B cell (primary cell): ENCODE data around the gene MTHFR.

Experiments used
- CTCF ChIP-seq: fragments of 200-600 bp; IDR thresholded peaks from one replicate; pipeline ENCODE4 v1.8.0; 2022; ENCODE audit warnings: antibody characterized with exemption, mild to moderate bottlenecking
- EZH2 ChIP-seq: IDR thresholded peaks from 2 replicates; pipeline ENCODE4 v1.6.1; 2012; ENCODE audit warnings: borderline replicate concordance, low read depth, mild to moderate bottlenecking, moderate library complexity, low read length; ENCODE audit not compliant: insufficient read depth, poor library complexity, severe bottlenecking

GRCh38 chr1:11790101-11790879 is 15.5 kb downstream of the MTHFR start:
- no peak for TF ChIP-seq CTCF
- TF ChIP-seq EZH2, result no peak
